Measurements from ENCODE around the gene EGLN2. TPM values are rescaled to one million over a fixed set of nuclear protein-coding genes. Genes with fewer than 3 reads are reported as not detected.

The EGLN2 gene
- total and polyA plus RNA-seq, 7 donors, result 60.9 to 106 (median 97.1) TPM

DNA sequence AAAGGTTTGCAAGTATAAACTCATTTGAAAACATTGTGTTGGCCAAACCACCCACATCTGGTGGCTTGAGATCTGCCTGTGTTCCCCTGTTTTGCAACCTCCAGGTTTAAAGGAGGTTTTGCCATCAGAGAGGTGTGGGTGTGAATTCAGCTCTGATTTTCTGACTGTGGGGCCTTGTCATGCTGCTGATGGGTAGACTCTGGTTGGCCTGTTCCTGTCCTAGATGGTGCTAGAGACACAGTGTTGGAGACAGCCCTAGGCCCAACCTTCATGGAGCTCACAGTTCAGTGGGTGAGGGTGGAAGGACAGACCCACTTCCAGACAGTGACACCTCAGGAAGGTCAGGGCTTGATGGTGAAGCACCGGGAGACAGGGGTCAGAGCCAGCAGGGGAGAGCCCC, 13.5 kb upstream of the EGLN2 start:
- Histone ChIP-seq H3K4me3 (no peak overlapping the region), H3K27ac (no peak overlapping the region), H3K9me3 (no peaks in the 10 kb centered on the region), H3K4me1 (no peaks in the 10 kb centered on the region), H3K27me3 (no peaks in the 10 kb centered on the region), H3K36me3 (peaks cover 0 to 28% (median 2%) of the 10 kb centered on the region in 4 donors)
- no peak for DNase-seq
- TF ChIP-seq, protein P1, sequence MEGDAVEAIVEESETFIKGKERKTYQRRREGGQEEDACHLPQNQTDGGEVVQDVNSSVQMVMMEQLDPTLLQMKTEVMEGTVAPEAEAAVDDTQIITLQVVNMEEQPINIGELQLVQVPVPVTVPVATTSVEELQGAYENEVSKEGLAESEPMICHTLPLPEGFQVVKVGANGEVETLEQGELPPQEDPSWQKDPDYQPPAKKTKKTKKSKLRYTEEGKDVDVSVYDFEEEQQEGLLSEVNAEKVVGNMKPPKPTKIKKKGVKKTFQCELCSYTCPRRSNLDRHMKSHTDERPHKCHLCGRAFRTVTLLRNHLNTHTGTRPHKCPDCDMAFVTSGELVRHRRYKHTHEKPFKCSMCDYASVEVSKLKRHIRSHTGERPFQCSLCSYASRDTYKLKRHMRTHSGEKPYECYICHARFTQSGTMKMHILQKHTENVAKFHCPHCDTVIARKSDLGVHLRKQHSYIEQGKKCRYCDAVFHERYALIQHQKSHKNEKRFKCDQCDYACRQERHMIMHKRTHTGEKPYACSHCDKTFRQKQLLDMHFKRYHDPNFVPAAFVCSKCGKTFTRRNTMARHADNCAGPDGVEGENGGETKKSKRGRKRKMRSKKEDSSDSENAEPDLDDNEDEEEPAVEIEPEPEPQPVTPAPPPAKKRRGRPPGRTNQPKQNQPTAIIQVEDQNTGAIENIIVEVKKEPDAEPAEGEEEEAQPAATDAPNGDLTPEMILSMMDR (IDR thresholded peaks at IDR 0.05), result no peak
- no peak for TF ChIP-seq POLR2A (IDR thresholded peaks at IDR 0.05)
- 84 to 89% methylated on average over 1 of the region's 1 CpG for WGBS, 2 donors
- intact Hi-C loops (cut with DNase I), result no loop called here

DNA sequence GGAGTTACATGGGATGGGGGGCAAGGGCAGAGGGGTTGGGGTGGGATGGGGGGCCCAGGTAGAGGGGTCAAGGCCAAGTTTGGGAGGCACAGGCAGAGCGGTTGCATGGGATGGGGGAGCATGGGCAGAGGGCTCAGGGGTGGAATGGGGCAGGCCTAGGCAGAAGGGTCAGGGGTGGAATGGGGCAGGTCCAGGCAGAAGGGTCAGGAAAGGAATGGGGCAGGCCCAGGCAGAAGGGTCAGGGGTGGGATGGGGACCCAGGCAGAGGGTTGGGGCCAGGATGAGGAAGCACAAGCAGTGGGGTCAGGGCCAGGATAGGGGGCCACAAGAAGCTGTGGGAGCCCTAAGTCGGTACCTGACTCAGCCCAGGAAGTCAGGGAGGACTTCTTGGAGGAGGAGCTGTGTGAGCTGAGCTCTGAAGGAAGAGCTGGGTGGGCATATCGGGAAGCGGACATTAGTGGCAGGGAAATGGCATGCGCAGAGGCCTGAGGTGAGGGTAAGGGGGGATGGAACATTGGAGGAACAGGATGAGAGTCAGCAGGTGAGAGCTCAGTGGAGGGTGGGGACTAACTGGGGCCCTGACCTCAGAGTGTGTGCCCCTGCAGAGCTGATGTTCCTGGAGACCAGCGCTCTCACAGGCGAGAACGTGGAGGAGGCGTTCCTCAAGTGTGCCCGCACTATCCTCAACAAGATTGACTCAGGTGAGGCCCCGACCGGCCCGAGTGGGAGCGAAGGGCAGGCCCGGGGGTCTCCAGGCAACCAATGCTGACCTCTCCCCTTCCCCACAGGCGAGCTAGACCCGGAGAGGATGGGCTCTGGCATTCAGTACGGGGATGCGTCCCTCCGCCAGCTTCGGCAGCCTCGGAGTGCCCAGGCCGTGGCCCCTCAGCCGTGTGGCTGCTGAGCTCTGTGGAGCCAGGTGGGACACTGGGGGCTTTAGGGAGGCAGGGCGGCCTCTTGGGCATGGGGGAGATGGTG, 12.6 kb upstream of the EGLN2 start:
- intact Hi-C loops (cut with DNase I), result no loop called here
- 95 to 96% methylated on average over 25 of the region's 25 CpGs for WGBS, 2 donors
- Histone ChIP-seq H3K27me3 (no peaks in the 10 kb centered on the region), H3K36me3 (peaks cover 0 to 29% (median 2%) of the 10 kb centered on the region in 4 donors), H3K9me3 (no peaks in the 10 kb centered on the region), H3K4me3 (no peak overlapping the region), H3K27ac (no peak overlapping the region), H3K4me1 (no peaks in the 10 kb centered on the region)
- no peak for DNase-seq
- no peak for TF ChIP-seq EP300 (IDR thresholded peaks at IDR 0.05)
- TF ChIP-seq POLR2A (IDR thresholded peaks at IDR 0.05), result no peak
- TF ChIP-seq, protein P1 (IDR thresholded peaks at IDR 0.05), result no peak
- TF ChIP-seq POLR2AphosphoS5 (IDR thresholded peaks at IDR 0.05), result no peak

DNA sequence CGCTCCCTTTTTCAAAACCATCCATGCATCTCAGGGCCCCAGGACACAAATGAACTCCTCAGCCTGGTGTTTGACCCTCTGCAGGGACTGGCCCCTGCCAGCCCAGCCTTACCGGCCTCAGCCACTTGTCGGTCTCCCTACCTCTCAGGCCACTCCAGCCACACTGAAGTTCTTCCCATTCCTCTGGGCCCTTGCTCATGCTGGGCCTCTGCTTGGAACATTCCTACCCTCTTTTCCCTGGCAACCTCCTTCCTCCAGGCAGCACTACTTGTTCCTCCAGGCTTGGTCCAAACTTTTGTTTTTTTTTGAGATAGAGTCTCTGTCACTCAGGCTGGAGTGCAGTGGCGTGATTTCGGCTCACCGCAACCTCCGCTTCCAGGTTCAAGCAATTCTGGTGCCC, 7.6 kb upstream of the EGLN2 start:
- Histone ChIP-seq H3K4me3 (no peak overlapping the region), H3K9me3 (no peaks in the 10 kb centered on the region), H3K27me3 (no peaks in the 10 kb centered on the region), H3K27ac (no peak overlapping the region), H3K4me1 (no peaks in the 10 kb centered on the region), H3K36me3 (peaks cover 0 to 33% (median 2%) of the 10 kb centered on the region in 4 donors)
- WGBS, 2 donors, result 82 to 96% methylated on average over 7 of the region's 7 CpGs
- no peak for DNase-seq
- TF ChIP-seq, protein P1 (IDR thresholded peaks at IDR 0.05), result no peak
- TF ChIP-seq EP300 (IDR thresholded peaks at IDR 0.05), result no peak
- TF ChIP-seq POLR2AphosphoS5 (IDR thresholded peaks at IDR 0.05), result no peak
- no peak for TF ChIP-seq POLR2A (IDR thresholded peaks at IDR 0.05)
- intact Hi-C loops (cut with DNase I), result no loop called here

DNA sequence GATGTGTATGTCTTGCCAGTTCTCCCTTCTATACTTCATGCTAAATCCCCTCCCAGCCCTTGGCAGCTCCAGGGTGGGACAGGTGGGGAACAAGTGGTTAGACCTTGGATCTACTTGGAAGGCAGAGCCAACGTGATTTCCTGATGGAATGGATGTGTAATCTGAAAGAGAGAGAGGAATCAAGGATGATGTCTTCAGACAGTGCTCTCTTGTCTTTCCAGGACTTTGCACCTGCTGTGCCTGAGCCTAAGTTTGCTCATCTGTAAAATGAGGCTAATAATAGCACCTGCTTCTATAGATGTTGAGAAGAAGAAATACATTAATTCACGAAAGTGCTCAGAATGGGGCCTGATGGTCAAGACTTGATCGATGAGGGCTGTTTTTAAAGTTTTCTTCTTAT, 7.0 kb upstream of the EGLN2 start:
- intact Hi-C loops (cut with DNase I), result no loop called here
- no peaks in the 10 kb centered on the region for H3K27me3 ChIP-seq
- H3K4me1 ChIP-seq, result no peaks in the 10 kb centered on the region
- no peak for TF ChIP-seq POLR2AphosphoS5 (IDR thresholded peaks at IDR 0.05)
- no peak for TF ChIP-seq EP300 (IDR thresholded peaks at IDR 0.05)
- TF ChIP-seq, protein P1 (IDR thresholded peaks at IDR 0.05), result no peak
- no peak for TF ChIP-seq POLR2A (IDR thresholded peaks at IDR 0.05)
- WGBS, 2 donors, result 19 to 53% methylated on average over 3 of the region's 3 CpGs
- no peaks in the 10 kb centered on the region for H3K9me3 ChIP-seq
- H3K4me3 ChIP-seq, result no peak overlapping the region
- peaks cover 0 to 32% (median 0%) of the 10 kb centered on the region in 4 donors for H3K36me3 ChIP-seq
- H3K27ac ChIP-seq, result no peak overlapping the region
- no peak for DNase-seq

All from sigmoid colon (tissue), 7 donors.